Kidney (tissue), 14 donors: Measurements from ENCODE around the gene SAG. TPM values are rescaled to one million over a fixed set of nuclear protein-coding genes. Genes with fewer than 3 reads are reported as not detected.

Experiments used
- DNase-seq, 5 donors: peaks; one replicate each; pipeline ENCODE4 v3.0.0-alpha.2; 2013 to 2020
- FAIRE-seq: peaks from 2 replicates; lab custom pipeline; 2012; peaks lifted over from hg19 to GRCh38; lab: Jason Lieb, UNC
- H3K27ac ChIP-seq, 2 donors: one replicate each; pipeline ENCODE4 v1.7.0; 2013; ENCODE audit warnings: low read depth in 2 of 2, low read length in 2 of 2, inconsistent platforms in 1 of 2
- H3K27me3 ChIP-seq: one replicate; pipeline ENCODE4 v1.7.1; 2013; ENCODE audit warnings: low read length, inconsistent platforms; ENCODE audit not compliant: control insufficient read depth, insufficient read depth
- H3K36me3 ChIP-seq, 3 donors: one replicate each; pipeline versions ENCODE4 v1.7.0 to v1.7.1; 2013; ENCODE audit warnings: low read length in 3 of 3, control low read depth in 1 of 3, inconsistent platforms in 1 of 3; ENCODE audit not compliant: insufficient read depth in 3 of 3, control insufficient read depth in 2 of 3
- H3K4me1 ChIP-seq, 3 donors: one replicate each; pipeline versions ENCODE4 v1.7.0 to v1.7.1; 2013; ENCODE audit warnings: low read length in 3 of 3, inconsistent platforms in 1 of 3, low read depth in 1 of 3; ENCODE audit not compliant: control insufficient read depth in 2 of 3, insufficient read depth in 2 of 3
- H3K4me3 ChIP-seq, 3 donors: one replicate each; pipeline versions ENCODE4 v1.7.0 to v1.8.1; 2013; ENCODE audit warnings: low read length in 3 of 3, control low read depth in 1 of 3, inconsistent platforms in 1 of 3
- H3K9ac ChIP-seq, 3 donors: one replicate each; pipeline versions ENCODE4 v1.7.0 to v1.7.1; 2013; ENCODE audit warnings: low read length in 3 of 3, control low read depth in 1 of 3, inconsistent platforms in 1 of 3
- H3K9me3 ChIP-seq, 3 donors: one replicate each; pipeline versions ENCODE4 v1.7.0 to v1.7.1; 2013; ENCODE audit warnings: low read length in 3 of 3, control low read depth in 1 of 3, inconsistent platforms in 1 of 3; ENCODE audit not compliant: control insufficient read depth in 2 of 3, insufficient read depth in 1 of 3
- intact Hi-C: fragments of 100-400 bp; cut with DNase I; formaldehyde crosslinking; loops from one replicate; pipeline ENCODE4 v1.11.1; 2022
- polyA plus RNA-seq: library from polyadenylated mRNA; stranded (reverse); fragments of 350-450 nt; fragmentation: Illumina TruSeq; extraction: RNeasy Lipid Tissue Mini Kit (QIAGEN cat#74804); gene quantifications from one replicate; pipeline ENCODE4 v1.2.3, GENCODE V29; 2014; ENCODE audit warnings: low read depth, low replicate concordance; ENCODE audit not compliant: insufficient read depth
- total RNA-seq: library from RNA; stranded (reverse); fragmentation: NEBNext Ultra II Directional; extraction: Animal tissue kit (Norgen Biotek cat#: 25700); gene quantifications from one replicate; pipeline ENCODE4 v1.2.1, GENCODE V29; 2021
- TF ChIP-seq, protein P1 (sequence below): IDR thresholded peaks from 3 replicates; pipeline ENCODE4 v1.5.1; 2012; ENCODE audit warnings: mild to moderate bottlenecking, moderate library complexity, borderline replicate concordance; ENCODE audit not compliant: insufficient read depth; ENCODE audit errors: extremely low read depth
- donor health status: control.
- donor health status: control.
- donor health status: control.
- donor health status: control.
- donor health status: control.
- donor health status: DM: yes; HTN: yes; CAD: no.
- donor health status: Normal renal cell carcinoma (clear cell type).

SAG gene
- total and polyA plus RNA-seq, 2 donors from 2014 or later: not detected

DNA sequence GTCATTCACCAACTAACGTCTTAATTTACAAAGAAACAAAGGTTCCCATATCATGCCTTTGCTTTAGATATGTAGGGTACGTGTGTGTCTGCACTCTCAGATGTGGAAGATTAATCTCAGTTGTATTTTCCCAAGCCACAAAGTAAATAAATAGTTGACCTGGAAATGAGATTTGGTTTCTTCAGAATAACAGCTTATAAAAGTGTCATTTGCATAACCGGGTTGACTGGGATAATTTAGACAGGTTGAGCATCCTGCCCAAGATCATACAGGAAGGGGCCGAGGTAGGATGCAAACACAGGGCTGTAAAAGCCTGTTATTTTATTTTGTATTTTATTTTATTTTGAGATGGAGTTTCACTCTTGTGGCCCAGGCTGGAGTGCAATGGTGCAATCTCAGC is 36.7 kb upstream of the SAG start:
- H3K9ac ChIP-seq: no peak overlapping the region
- H3K27me3 ChIP-seq: no peaks in the 10 kb centered on the region
- no peaks in the 10 kb centered on the region for H3K4me1 ChIP-seq
- no peak overlapping the region for H3K4me3 ChIP-seq
- TF ChIP-seq, protein P1, sequence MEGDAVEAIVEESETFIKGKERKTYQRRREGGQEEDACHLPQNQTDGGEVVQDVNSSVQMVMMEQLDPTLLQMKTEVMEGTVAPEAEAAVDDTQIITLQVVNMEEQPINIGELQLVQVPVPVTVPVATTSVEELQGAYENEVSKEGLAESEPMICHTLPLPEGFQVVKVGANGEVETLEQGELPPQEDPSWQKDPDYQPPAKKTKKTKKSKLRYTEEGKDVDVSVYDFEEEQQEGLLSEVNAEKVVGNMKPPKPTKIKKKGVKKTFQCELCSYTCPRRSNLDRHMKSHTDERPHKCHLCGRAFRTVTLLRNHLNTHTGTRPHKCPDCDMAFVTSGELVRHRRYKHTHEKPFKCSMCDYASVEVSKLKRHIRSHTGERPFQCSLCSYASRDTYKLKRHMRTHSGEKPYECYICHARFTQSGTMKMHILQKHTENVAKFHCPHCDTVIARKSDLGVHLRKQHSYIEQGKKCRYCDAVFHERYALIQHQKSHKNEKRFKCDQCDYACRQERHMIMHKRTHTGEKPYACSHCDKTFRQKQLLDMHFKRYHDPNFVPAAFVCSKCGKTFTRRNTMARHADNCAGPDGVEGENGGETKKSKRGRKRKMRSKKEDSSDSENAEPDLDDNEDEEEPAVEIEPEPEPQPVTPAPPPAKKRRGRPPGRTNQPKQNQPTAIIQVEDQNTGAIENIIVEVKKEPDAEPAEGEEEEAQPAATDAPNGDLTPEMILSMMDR: no peak
- FAIRE-seq (no peak), DNase-seq (no peak)
- H3K36me3 ChIP-seq: peaks cover 9 to 61% (median 36%) of the 10 kb centered on the region in 3 donors
- no peak overlapping the region for H3K27ac ChIP-seq
- no peaks in the 10 kb centered on the region for H3K9me3 ChIP-seq
- intact Hi-C loops: no loop called here

DNA sequence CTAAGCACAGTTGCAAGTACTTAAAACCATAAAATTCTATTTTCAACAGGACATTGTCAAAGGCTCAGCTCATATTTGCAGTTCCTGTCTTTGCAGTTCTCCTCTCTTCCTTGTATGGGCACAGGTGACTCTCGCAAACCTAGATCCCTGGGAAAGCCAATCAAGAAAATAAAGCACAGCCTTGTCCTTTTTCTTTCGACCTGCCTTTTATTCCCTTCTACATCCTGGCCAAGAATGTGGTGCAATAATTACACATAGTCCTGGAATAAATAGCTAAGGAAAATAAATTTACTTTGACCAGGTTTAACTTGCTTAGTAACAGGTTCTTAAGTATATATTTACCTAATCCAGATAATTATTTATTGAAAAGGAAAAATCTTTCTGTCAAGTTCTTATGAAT is 35.9 kb upstream of the SAG start:
- TF ChIP-seq, protein P1: no peak
- no peaks in the 10 kb centered on the region for H3K4me1 ChIP-seq
- H3K27ac ChIP-seq: no peak overlapping the region
- no peak for FAIRE-seq
- no peaks in the 10 kb centered on the region for H3K27me3 ChIP-seq
- no peak for DNase-seq
- intact Hi-C loops: no loop called here
- H3K36me3 ChIP-seq: peaks cover 9 to 55% (median 37%) of the 10 kb centered on the region in 3 donors
- no peak overlapping the region for H3K9ac ChIP-seq
- H3K4me3 ChIP-seq: no peak overlapping the region
- H3K9me3 ChIP-seq: no peaks in the 10 kb centered on the region

DNA sequence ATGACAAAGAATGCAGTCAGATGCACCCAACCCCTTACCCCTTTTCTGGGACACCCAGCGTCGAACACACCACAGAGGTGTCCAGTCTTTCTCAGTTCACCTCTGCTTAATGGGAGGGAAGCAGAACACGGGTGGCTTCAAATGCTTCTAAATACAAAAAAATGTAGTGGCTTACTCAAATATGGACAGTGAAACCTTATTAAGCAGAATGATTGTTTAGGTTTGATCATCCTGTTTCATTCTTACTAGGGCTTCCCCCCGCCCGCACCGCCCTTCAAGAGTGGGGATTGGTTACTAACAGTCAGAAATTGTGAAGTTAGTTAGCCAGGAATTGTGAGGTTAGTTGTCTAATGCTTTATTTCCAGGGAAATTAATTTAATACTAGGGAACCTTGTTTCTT is 34.5 kb upstream of the SAG start:
- H3K4me1 ChIP-seq: no peaks in the 10 kb centered on the region
- no peak overlapping the region for H3K27ac ChIP-seq
- H3K27me3 ChIP-seq: no peaks in the 10 kb centered on the region
- DNase-seq: no peak
- H3K9me3 ChIP-seq: no peaks in the 10 kb centered on the region
- TF ChIP-seq, protein P1: no peak
- FAIRE-seq: no peak
- H3K36me3 ChIP-seq: peaks cover 9 to 56% (median 43%) of the 10 kb centered on the region in 3 donors
- intact Hi-C loops: no loop called here
- H3K9ac ChIP-seq: no peak overlapping the region
- H3K4me3 ChIP-seq: no peak overlapping the region

DNA sequence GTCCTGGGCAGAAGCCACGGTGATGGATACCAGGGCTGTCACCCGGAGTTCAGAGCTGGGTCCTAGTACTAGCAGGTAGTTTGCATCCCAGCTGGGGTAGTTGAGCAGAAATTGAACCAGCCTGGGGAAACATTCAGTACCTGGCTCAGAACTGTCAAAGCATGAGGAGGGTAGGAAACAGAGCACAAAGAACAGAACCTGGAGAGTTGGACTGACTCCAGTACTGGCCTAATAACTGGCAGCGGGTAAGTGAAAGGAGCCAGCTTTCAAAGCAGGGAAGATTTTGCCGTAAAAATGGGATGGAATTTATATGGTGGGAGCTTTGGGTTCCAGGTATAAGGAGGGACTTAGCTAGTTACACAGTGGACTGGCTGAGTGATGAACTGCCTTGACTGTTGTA is 32.4 kb upstream of the SAG start:
- no peak overlapping the region for H3K27ac ChIP-seq
- H3K9ac ChIP-seq: no peak overlapping the region
- no peaks in the 10 kb centered on the region for H3K27me3 ChIP-seq
- FAIRE-seq: no peak
- TF ChIP-seq, protein P1: no peak
- no peaks in the 10 kb centered on the region for H3K4me1 ChIP-seq
- DNase-seq: no peak
- H3K9me3 ChIP-seq: no peaks in the 10 kb centered on the region
- intact Hi-C loops: no loop called here
- peaks cover 11 to 65% (median 49%) of the 10 kb centered on the region in 3 donors for H3K36me3 ChIP-seq
- H3K4me3 ChIP-seq: no peak overlapping the region
